HepG2 (cell line): ENCODE results near the gene IL1RL2. TPM values are rescaled to one million over a fixed set of nuclear protein-coding genes. Genes with fewer than 3 reads are reported as not detected.

Experiments used
- ADNP ChIP-seq: sonication (generic); formaldehyde crosslinking; IDR thresholded peaks from 2 replicates; pipeline ENCODE4 v1.4.0; 2020; ENCODE audit warnings: missing genetic modification reagents
- CHD2 ChIP-seq: IDR thresholded peaks from 2 replicates; pipeline ENCODE4 v1.6.1; 2011; ENCODE audit warnings: low read depth, low read length, improper control_type of control experiment
- DNMT3B ChIP-seq: conservative IDR thresholded peaks from 2 replicates; pipeline ENCODE4 v1.6.1; 2016; ENCODE audit warnings: missing biosample characterization, control low read depth
- HOXA3 ChIP-seq: sonication (generic); formaldehyde crosslinking; IDR thresholded peaks from 2 replicates; pipeline ENCODE4 v1.5.0; 2020; ENCODE audit warnings: missing genetic modification reagents
- NFE2L1 ChIP-seq: sonication (generic); formaldehyde crosslinking; IDR thresholded peaks from 2 replicates; pipeline ENCODE4 v1.4.0; 2020; ENCODE audit warnings: missing genetic modification reagents, mild to moderate bottlenecking, borderline replicate concordance
- PITX1 ChIP-seq: sonication (generic); formaldehyde crosslinking; IDR thresholded peaks from 2 replicates; pipeline ENCODE4 v1.5.1; 2020; ENCODE audit warnings: mild to moderate bottlenecking, missing genetic modification reagents
- TAF1 ChIP-seq: sonication (generic); formaldehyde crosslinking; IDR thresholded peaks from 2 replicates; pipeline ENCODE4 v1.4.0; 2020; ENCODE audit warnings: missing genetic modification reagents
- TBX2 ChIP-seq: sonication (generic); formaldehyde crosslinking; IDR thresholded peaks from 2 replicates; pipeline ENCODE4 v1.5.0; 2020; ENCODE audit warnings: missing genetic modification reagents, mild to moderate bottlenecking, borderline replicate concordance
- ZKSCAN1 ChIP-seq: fragments of 150-350 bp; IDR thresholded peaks from 2 replicates; pipeline ENCODE4 v1.6.1; 2014; ENCODE audit warnings: low read length
- ZNF224 ChIP-seq: sonication (generic); formaldehyde crosslinking; IDR thresholded peaks from 2 replicates; pipeline ENCODE4 v1.5.0; 2020; ENCODE audit warnings: mild to moderate bottlenecking, missing genetic modification reagents
- ZNF329 ChIP-seq: sonication (generic); formaldehyde crosslinking; IDR thresholded peaks from 2 replicates; pipeline ENCODE4 v1.9.0; 2021; ENCODE audit warnings: low read depth, mild to moderate bottlenecking, missing genetic modification reagents
- ZNF33A ChIP-seq: sonication (generic); formaldehyde crosslinking; IDR thresholded peaks from 2 replicates; pipeline ENCODE4 v1.5.1; 2020; ENCODE audit warnings: missing genetic modification reagents, mild to moderate bottlenecking, moderate library complexity, borderline replicate concordance
- ZNF441 ChIP-seq: sonication (generic); formaldehyde crosslinking; IDR thresholded peaks from 2 replicates; pipeline ENCODE4 v1.7.0; 2021; ENCODE audit warnings: missing genetic modification reagents, borderline replicate concordance
- ZNF512 ChIP-seq: sonication (generic); formaldehyde crosslinking; IDR thresholded peaks from 2 replicates; pipeline ENCODE4 v1.4.0; 2020; ENCODE audit warnings: mild to moderate bottlenecking, missing genetic modification reagents
- ZNF597 ChIP-seq: sonication (generic); formaldehyde crosslinking; IDR thresholded peaks from 2 replicates; pipeline ENCODE4 v1.5.0; 2020; ENCODE audit warnings: missing genetic modification reagents
- ZNF737 ChIP-seq: sonication (generic); formaldehyde crosslinking; IDR thresholded peaks from 2 replicates; pipeline ENCODE4 v1.5.0; 2020; ENCODE audit warnings: missing genetic modification reagents, mild to moderate bottlenecking, borderline replicate concordance
- ZSCAN29 ChIP-seq: sonication (generic); formaldehyde crosslinking; conservative IDR thresholded peaks from 2 replicates; pipeline ENCODE4 v1.4.0; 2020; ENCODE audit warnings: mild to moderate bottlenecking, missing genetic modification reagents
- ZSCAN30 ChIP-seq: sonication (generic); formaldehyde crosslinking; IDR thresholded peaks from 2 replicates; pipeline ENCODE4 v1.5.0; 2020; ENCODE audit warnings: mild to moderate bottlenecking, missing genetic modification reagents
- polyA plus RNA-seq, 8 experiments: library from polyadenylated mRNA; depleted of rRNA in 3 of 8; stranded (reverse) in 7 of 8; unstranded in 1 of 8; fragments of >200 nt; fragmentation: Illumina TruSeq in 4 of 8; extraction: Trizol in 4 of 8; gene quantifications; 2 replicates each; pipeline versions ENCODE4 v1.2.1 to v1.2.3, GENCODE V29; 2011 to 2016; ENCODE audit warnings: low read depth in 4 of 8, missing spikeins in 1 of 8, mixed read lengths in 1 of 8; ENCODE audit not compliant: insufficient read depth in 1 of 8
- total RNA-seq, 5 experiments: library from RNA; depleted of rRNA; stranded (reverse); fragments of >200 nt; fragmentation: Illumina TruSeq; extraction: Trizol; gene quantifications; 2 replicates each; pipeline ENCODE4 v1.2.3, GENCODE V29; 2016; ENCODE audit warnings: low read depth in 1 of 5
- TF ChIP-seq, protein P1 (sequence below): sonication (generic); formaldehyde crosslinking; IDR thresholded peaks from 2 replicates; pipeline ENCODE4 v1.5.0; 2020; ENCODE audit warnings: mild to moderate bottlenecking, missing genetic modification reagents
- TF ChIP-seq, protein P2 (sequence below): sonication (generic); formaldehyde crosslinking; IDR thresholded peaks from 2 replicates; pipeline ENCODE4 v1.4.0; 2020; ENCODE audit warnings: missing genetic modification reagents, mild to moderate bottlenecking, borderline replicate concordance
- TF ChIP-seq, protein P3 (sequence below): IDR thresholded peaks from 2 replicates; pipeline ENCODE4 v1.6.1; 2016; ENCODE audit warnings: missing genetic modification reagents, missing compliant biosample characterization
- TF ChIP-seq, protein P4 (sequence below): sonication (generic); formaldehyde crosslinking; IDR thresholded peaks from 2 replicates; pipeline ENCODE4 v1.4.0; 2020; ENCODE audit warnings: mild to moderate bottlenecking, missing genetic modification reagents

IL1RL2 gene
- total and polyA plus RNA-seq, 2 of the 13 experiments (the other 11 are each of a cell fraction or from before 2014, with no cell fraction given) = 0.03 TPM; not detected in 1

- TF ChIP-seq, protein P1, sequence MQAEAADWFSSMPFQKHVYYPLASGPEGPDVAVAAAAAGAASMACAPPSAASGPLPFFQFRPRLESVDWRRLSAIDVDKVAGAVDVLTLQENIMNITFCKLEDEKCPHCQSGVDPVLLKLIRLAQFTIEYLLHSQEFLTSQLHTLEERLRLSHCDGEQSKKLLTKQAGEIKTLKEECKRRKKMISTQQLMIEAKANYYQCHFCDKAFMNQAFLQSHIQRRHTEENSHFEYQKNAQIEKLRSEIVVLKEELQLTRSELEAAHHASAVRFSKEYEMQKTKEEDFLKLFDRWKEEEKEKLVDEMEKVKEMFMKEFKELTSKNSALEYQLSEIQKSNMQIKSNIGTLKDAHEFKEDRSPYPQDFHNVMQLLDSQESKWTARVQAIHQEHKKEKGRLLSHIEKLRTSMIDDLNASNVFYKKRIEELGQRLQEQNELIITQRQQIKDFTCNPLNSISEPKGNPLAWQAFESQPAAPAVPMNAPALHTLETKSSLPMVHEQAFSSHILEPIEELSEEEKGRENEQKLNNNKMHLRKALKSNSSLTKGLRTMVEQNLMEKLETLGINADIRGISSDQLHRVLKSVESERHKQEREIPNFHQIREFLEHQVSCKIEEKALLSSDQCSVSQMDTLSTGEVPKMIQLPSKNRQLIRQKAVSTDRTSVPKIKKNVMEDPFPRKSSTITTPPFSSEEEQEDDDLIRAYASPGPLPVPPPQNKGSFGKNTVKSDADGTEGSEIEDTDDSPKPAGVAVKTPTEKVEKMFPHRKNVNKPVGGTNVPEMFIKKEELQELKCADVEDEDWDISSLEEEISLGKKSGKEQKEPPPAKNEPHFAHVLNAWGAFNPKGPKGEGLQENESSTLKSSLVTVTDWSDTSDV (CRISPR knock-in tag) = no peak
- TF ChIP-seq PITX1 (CRISPR knock-in tag) (peak; percentile 91; the same call in 1 of the 2 replicates), ZNF224 (CRISPR knock-in tag) (no peak; the same call in 1 of the 2 replicates), HOXA3 (peak; percentile 59), ZSCAN29 (CRISPR knock-in tag) (0 out of 2 replicates have a peak, but pooled peaks have one; percentile 80), ZNF597 (no peak), ZNF33A (CRISPR knock-in tag) (no peak), ZNF441 (CRISPR knock-in tag) (peak; percentile 37; the same call in 1 of the 2 replicates), ZNF512 (CRISPR knock-in tag) (no peak), ZNF737 (CRISPR knock-in tag) (no peak), ZKSCAN1 (no peak; the same call in 1 of the 2 replicates), CHD2 (no peak), ZSCAN30 (no peak), TAF1 (no peak), ZNF329 (CRISPR knock-in tag) (no peak), ADNP (CRISPR knock-in tag) (no peak), NFE2L1 (CRISPR knock-in tag) (no peak), TBX2 (CRISPR knock-in tag) (peak; percentile 96), DNMT3B (CRISPR knock-in tag) (no peak)
- TF ChIP-seq, protein P2, sequence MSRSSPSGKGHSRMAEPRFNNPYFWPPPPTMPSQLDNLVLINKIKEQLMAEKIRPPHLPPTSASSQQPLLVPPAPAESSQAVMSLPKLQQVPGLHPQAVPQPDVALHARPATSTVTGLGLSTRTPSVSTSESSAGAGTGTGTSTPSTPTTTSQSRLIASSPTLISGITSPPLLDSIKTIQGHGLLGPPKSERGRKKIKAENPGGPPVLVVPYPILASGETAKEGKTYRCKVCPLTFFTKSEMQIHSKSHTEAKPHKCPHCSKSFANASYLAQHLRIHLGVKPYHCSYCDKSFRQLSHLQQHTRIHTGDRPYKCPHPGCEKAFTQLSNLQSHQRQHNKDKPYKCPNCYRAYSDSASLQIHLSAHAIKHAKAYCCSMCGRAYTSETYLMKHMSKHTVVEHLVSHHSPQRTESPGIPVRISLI = peak; percentile 83
- TF ChIP-seq, protein P3, sequence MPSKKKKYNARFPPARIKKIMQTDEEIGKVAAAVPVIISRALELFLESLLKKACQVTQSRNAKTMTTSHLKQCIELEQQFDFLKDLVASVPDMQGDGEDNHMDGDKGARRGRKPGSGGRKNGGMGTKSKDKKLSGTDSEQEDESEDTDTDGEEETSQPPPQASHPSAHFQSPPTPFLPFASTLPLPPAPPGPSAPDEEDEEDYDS (CRISPR knock-in tag) = peak; percentile 54
- TF ChIP-seq, protein P4, sequence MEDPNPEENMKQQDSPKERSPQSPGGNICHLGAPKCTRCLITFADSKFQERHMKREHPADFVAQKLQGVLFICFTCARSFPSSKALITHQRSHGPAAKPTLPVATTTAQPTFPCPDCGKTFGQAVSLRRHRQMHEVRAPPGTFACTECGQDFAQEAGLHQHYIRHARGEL (CRISPR knock-in tag) = no peak
Observed at GRCh38 chr2:102155703-102156515, 30.9 kb upstream of the IL1RL2 start (continued).
